Stimulated activated CD8-positive, alpha-beta memory T cell treated with anti-CD3 and anti-CD28 coated beads, Interleukin-15, amount 100 ng/mL, for 48 hours (primary cell): ENCODE results near the gene ZNF512.
"Not testable (repeated sequence)": the region's sequence is repeated elsewhere in the genome, so short reads cannot be mapped to it uniquely, and the experiment has no call there.

ENCODE experiments used
- DNase-seq, 2 donors: peaks; one replicate each; pipeline ENCODE4 v3.0.0-alpha.2; 2020; ENCODE audit warnings: low read depth in 2 of 2

ZNF512 gene

GRCh38 chr2:27582129-27582694 lies 630 bp upstream of the ZNF512 start:
- DNase-seq, result no peak

- no peak for DNase-seq
Measured at GRCh38 chr2:27583390-27583915, 611 bp downstream of the ZNF512 start.

GRCh38 chr2:27584597-27584996 lies 1.8 kb downstream of the ZNF512 start:
- DNase-seq, result no peak

GRCh38 chr2:27587025-27587424 lies 4.2 kb downstream of the ZNF512 start:
- no peak for DNase-seq

GRCh38 chr2:27588308-27588707 lies 5.5 kb downstream of the ZNF512 start:
- no peak for DNase-seq

GRCh38 chr2:27591745-27592144 lies 8.9 kb downstream of the ZNF512 start:
- no peak for DNase-seq

- no peak for DNase-seq
Measured at GRCh38 chr2:27593240-27593639, 10.4 kb downstream of the ZNF512 start.

GRCh38 chr2:27594020-27594703 lies 11.3 kb downstream of the ZNF512 start:
- not testable (repeated sequence) for DNase-seq

GRCh38 chr2:27595412-27595811 lies 12.6 kb downstream of the ZNF512 start:
- DNase-seq, result not testable (repeated sequence)

GRCh38 chr2:27596627-27597026 lies 13.8 kb downstream of the ZNF512 start:
- no peak for DNase-seq

- DNase-seq, result no peak
Measured at GRCh38 chr2:27606611-27607010, 23.8 kb downstream of the ZNF512 start.

GRCh38 chr2:27613985-27614384 lies 31.1 kb downstream of the ZNF512 start:
- no peak for DNase-seq

GRCh38 chr2:27615316-27615715 lies 32.5 kb downstream of the ZNF512 start:
- no peak for DNase-seq

GRCh38 chr2:27621524-27621923 lies 38.7 kb downstream of the ZNF512 start:
- DNase-seq, result no peak

GRCh38 chr2:27622921-27623384 lies 40.1 kb downstream of the ZNF512 start:
- DNase-seq, result no peak

GRCh38 chr2:27624943-27625342 lies 42.1 kb downstream of the ZNF512 start:
- no peak for DNase-seq

GRCh38 chr2:27626323-27626722 lies 43.5 kb downstream of the ZNF512 start:
- not testable (repeated sequence) for DNase-seq

- DNase-seq, result not testable (repeated sequence)
Measured at GRCh38 chr2:27626921-27627320, 44.1 kb downstream of the ZNF512 start.

- no peak for DNase-seq
Measured at GRCh38 chr2:27627963-27628766, 45.3 kb downstream of the ZNF512 start.

- peak; percentile 95 to 96 for DNase-seq
Measured at GRCh38 chr2:27628767-27629709, 46.2 kb downstream of the ZNF512 start, which contains the start of the genes CCDC121 and GPN1. TSS of gene CCDC121 (minus strand) at chr2:27629012. CDS start at chr2:27627799, 1,213 bp downstream. TSS of gene GPN1 (plus strand) at chr2:27629050. CDS start at chr2:27629059, 9 bp downstream.

GRCh38 chr2:27630257-27630656 lies 47.4 kb downstream of the ZNF512 start:
- DNase-seq, result not testable (repeated sequence)
